ENCODE measurements around the gene MRPS10. TPM values are rescaled to one million over a fixed set of nuclear protein-coding genes. Genes with fewer than 3 reads are reported as not detected.

The MRPS10 gene
- total RNA-seq, 1 experiment from 2014 or later = 67.6 TPM

DNA sequence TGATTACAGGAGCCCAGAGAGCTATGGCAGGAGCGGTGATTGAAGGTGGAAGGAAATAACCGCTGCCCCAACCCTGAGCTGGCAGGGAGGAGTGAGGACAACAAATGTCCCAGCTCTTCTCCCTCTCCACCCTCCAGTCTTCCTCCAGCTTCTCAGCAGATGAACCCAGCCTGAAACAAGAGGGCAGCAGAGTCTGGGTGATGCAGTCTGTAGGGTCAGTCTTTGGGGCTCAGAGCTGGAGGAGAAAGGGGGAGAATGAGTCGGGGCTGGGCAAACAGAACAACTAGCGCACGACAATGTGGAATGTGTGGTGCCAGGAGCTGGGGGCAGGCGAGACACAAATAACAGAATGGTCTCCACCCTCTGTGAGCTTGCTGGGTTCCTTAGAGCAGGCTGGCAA lies 49.0 kb downstream of the MRPS10 start:
- no peak for DNase-seq (ENCODE audit: low read depth, low spot score)
- H3K36me3 ChIP-seq (ENCODE audit: control insufficient read depth, insufficient read depth, low read length) = no peaks in the 10 kb centered on the region
- intact Hi-C loops (cut with micrococcal nuclease; ENCODE audit: unreplicated experiment) = no loop called here
- CTCF ChIA-PET = no interaction called here
- TF ChIP-seq, protein P1, sequence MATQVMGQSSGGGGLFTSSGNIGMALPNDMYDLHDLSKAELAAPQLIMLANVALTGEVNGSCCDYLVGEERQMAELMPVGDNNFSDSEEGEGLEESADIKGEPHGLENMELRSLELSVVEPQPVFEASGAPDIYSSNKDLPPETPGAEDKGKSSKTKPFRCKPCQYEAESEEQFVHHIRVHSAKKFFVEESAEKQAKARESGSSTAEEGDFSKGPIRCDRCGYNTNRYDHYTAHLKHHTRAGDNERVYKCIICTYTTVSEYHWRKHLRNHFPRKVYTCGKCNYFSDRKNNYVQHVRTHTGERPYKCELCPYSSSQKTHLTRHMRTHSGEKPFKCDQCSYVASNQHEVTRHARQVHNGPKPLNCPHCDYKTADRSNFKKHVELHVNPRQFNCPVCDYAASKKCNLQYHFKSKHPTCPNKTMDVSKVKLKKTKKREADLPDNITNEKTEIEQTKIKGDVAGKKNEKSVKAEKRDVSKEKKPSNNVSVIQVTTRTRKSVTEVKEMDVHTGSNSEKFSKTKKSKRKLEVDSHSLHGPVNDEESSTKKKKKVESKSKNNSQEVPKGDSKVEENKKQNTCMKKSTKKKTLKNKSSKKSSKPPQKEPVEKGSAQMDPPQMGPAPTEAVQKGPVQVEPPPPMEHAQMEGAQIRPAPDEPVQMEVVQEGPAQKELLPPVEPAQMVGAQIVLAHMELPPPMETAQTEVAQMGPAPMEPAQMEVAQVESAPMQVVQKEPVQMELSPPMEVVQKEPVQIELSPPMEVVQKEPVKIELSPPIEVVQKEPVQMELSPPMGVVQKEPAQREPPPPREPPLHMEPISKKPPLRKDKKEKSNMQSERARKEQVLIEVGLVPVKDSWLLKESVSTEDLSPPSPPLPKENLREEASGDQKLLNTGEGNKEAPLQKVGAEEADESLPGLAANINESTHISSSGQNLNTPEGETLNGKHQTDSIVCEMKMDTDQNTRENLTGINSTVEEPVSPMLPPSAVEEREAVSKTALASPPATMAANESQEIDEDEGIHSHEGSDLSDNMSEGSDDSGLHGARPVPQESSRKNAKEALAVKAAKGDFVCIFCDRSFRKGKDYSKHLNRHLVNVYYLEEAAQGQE (IDR thresholded peaks at IDR 0.05; ENCODE audit: insufficient read depth in 1 of 2, low read depth in 2 of 2, low read length in 1 of 2) = no peak
- TF ChIP-seq TCF7L2 (IDR thresholded peaks at IDR 0.05; ENCODE audit: low read depth, low read length) (no peak), SIN3A (IDR thresholded peaks at IDR 0.05; ENCODE audit: borderline replicate concordance, insufficient read depth, low read depth, low read length) (no peak), POLR2AphosphoS5 (IDR thresholded peaks at IDR 0.05; ENCODE audit: low read depth, low read length) (no peak)
- TF ChIP-seq, protein P2, sequence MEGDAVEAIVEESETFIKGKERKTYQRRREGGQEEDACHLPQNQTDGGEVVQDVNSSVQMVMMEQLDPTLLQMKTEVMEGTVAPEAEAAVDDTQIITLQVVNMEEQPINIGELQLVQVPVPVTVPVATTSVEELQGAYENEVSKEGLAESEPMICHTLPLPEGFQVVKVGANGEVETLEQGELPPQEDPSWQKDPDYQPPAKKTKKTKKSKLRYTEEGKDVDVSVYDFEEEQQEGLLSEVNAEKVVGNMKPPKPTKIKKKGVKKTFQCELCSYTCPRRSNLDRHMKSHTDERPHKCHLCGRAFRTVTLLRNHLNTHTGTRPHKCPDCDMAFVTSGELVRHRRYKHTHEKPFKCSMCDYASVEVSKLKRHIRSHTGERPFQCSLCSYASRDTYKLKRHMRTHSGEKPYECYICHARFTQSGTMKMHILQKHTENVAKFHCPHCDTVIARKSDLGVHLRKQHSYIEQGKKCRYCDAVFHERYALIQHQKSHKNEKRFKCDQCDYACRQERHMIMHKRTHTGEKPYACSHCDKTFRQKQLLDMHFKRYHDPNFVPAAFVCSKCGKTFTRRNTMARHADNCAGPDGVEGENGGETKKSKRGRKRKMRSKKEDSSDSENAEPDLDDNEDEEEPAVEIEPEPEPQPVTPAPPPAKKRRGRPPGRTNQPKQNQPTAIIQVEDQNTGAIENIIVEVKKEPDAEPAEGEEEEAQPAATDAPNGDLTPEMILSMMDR (IDR thresholded peaks at IDR 0.05) = no peak
- peaks cover 9% of the 10 kb centered on the region for H3K4me1 ChIP-seq (ENCODE audit: control insufficient read depth, insufficient read depth, low read length)
- POLR2A ChIA-PET = no interaction called here
- in situ Hi-C loops (cut with HindIII; ENCODE audit: low pct_unique_long_range_greater_than_20kb, low sequenced_read_pairs) = no loop called here
- H3K9me3 ChIP-seq (ENCODE audit: control insufficient read depth, insufficient read depth, low read depth, low read length) = no peaks in the 10 kb centered on the region
- H3K27ac ChIP-seq (ENCODE audit: low read length) = peak overlapping the region; percentile 59; the same call in 1 of the 2 replicates
- H3K4me3 ChIP-seq (ENCODE audit: low read depth in 2 of 2, low read length in 2 of 2) = no peak overlapping the region
- no peak for ATAC-seq
- H3K27me3 ChIP-seq (ENCODE audit: control insufficient read depth, insufficient read depth, low read length) = no peaks in the 10 kb centered on the region
- no TSS peak for BruUV-seq (replicated peaks)

DNA sequence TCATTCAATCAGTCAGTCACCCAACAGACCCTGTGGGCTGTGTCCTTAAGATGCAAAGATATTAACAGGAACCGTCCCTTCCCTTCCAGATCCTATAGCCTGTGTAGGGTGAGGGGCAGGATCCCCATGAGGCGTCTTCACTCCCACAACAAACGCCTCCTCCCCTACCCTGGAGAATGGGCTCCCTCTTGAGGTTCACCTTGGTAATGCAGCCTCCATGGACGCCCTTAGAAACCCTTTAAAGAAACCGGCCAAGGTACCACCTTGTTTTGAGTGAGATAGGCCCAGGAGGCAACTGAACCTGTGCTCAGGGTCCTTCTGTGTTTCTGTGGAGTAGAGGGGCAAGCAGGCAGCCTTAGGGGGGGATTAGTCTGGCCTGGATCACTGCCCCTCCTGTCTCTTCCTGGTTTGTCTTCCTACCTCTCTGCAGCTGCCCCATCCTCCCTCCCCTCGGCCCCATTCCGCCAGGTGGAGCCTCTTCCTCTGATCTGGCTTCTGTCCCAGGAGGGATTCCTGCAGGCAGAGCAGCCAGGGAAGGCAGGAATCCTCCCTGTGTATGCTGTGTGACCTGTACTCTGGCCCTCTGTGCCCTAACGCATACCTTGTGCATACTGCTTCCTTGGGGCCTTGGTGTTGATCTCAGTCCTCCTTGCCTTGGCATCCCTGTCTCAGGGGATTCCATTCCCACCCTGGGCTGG lies 51.1 kb downstream of the MRPS10 start:
- Histone ChIP-seq H3K27me3 (ENCODE audit: control insufficient read depth, insufficient read depth, low read length) (no peaks in the 10 kb centered on the region), H3K4me3 (ENCODE audit: low read depth in 2 of 2, low read length in 2 of 2) (no peak overlapping the region), H3K27ac (ENCODE audit: low read length) (peak overlapping the region; percentile 68), H3K36me3 (ENCODE audit: control insufficient read depth, insufficient read depth, low read length) (no peaks in the 10 kb centered on the region), H3K4me1 (ENCODE audit: control insufficient read depth, insufficient read depth, low read length) (peaks cover 9% of the 10 kb centered on the region), H3K9me3 (ENCODE audit: control insufficient read depth, insufficient read depth, low read depth, low read length) (no peaks in the 10 kb centered on the region)
- no TSS peak for BruUV-seq (replicated peaks)
- intact Hi-C loops (cut with micrococcal nuclease; ENCODE audit: unreplicated experiment) = loop anchor here (1.0 kb wide), 1 partner anchor 91 kb away; no protein-coding TSS in a partner anchor
- in situ Hi-C loops (cut with HindIII; ENCODE audit: low pct_unique_long_range_greater_than_20kb, low sequenced_read_pairs) = no loop called here
- CTCF ChIA-PET = interaction anchor here (0.7 kb wide), 1 partner anchor 45 kb away, joined by 3 read pairs; no protein-coding TSS in a partner anchor
- peak; percentile 88 for ATAC-seq
- POLR2A ChIA-PET = no interaction called here
- TF ChIP-seq, protein P2 (IDR thresholded peaks at IDR 0.05) = peak; percentile 97
- TF ChIP-seq, protein P1 (IDR thresholded peaks at IDR 0.05; ENCODE audit: insufficient read depth in 1 of 2, low read depth in 2 of 2, low read length in 1 of 2) = no peak
- DNase-seq (ENCODE audit: low read depth, low spot score) = peak; percentile 78

All from Panc1 (cell line).